ENCODE results near the gene GGA1.
"Not testable (repeated sequence)": the region's sequence is repeated elsewhere in the genome, so short reads cannot be mapped to it uniquely, and the experiment has no call there.

Gene GGA1

DNA sequence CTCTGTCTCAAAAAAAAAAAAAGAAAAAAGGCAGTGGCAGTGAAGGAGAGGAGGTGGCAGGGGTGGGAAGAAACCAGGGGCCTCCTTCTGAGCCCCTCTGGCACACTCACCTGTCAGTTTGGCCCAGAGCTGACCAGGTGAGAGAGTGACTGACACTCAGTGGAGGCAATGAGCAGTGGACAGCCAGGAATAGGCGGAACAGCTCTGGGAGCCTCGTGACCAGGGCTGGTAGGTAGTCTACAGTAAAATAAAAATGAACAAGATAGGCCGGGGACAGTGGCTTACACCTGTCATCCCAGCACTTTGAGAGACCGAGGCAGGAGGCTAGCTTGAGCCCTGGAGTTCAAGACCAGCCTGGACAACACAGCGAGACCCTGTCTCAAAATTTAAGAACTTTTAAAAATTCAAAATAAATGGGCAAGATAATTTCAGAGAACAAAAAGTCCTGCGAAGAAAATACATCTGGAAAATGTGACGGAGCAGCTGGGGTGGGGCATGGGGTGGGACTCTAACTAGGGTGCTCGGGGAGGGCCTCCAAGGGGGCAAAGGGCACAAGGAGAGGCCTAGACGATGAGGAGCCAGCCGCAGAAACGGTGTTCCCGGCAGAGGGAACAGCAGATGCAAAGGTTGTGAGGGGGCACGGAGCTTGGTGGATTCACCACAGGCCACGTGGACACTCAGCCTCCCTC lies 46.1 kb downstream of the GGA1 start:
- DNase-seq, result no peak

DNA sequence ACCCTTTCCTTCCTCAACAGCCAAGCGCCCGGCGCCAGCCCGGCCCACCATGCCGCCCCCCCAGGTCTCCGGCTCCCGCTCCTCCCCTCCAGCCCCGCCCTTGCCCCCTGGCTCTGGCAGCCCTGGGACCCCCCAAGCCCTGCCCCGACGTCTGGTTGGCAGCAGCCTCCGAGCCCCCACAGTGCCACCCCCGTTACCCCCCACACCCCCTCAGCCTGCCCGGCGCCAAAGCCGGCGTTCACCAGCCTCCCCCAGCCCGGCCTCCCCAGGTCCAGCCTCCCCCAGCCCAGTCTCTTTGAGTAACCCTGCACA lies 46.6 kb downstream of the GGA1 start:
- no peak for DNase-seq

DNA sequence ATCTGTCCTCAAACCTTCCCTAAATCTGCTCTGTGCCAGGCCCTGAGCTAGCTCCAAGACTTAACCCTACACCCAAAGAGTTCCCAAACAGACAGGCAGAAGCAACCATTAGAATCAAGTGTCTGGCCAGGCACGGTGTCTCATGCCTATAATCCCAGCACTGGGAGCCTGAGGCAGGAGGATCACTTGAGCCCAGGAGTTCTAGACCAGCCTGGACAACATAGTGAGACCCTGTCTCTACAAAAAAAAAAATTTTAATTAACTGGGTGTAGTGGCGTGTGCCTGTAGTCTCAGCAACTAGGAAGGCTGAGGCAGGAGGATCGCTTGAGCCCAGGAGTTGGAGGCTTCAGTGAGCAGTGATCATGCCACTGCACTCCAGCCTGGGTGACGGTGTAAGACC lies 47.9 kb downstream of the GGA1 start:
- not testable (repeated sequence) for DNase-seq

DNA sequence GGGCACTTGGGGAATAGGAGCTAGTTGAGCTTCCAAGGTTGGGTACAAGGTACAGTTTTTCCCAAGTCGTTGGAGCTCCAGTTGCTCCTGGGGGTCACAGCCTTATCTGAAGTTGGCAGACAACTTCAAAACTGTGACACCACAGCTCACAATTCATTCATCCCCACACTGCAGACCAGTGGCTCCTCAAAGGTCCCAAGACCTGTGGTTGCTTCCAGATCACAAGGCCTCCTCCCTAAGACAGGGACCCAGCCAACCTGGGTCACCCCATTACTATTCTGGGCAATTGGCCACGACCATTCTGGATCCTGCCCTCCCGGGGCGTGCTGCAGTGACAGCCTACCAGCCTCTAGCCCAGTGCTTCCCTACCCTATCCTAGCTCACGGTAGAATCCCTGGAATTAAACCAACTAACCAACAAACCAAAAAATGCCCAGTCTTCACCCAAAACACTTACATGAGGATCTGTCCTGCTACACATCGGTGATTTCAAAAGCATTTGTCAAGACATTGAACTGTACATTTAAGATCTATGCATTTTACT lies 49.0 kb downstream of the GGA1 start:
- DNase-seq, result no peak

DNA sequence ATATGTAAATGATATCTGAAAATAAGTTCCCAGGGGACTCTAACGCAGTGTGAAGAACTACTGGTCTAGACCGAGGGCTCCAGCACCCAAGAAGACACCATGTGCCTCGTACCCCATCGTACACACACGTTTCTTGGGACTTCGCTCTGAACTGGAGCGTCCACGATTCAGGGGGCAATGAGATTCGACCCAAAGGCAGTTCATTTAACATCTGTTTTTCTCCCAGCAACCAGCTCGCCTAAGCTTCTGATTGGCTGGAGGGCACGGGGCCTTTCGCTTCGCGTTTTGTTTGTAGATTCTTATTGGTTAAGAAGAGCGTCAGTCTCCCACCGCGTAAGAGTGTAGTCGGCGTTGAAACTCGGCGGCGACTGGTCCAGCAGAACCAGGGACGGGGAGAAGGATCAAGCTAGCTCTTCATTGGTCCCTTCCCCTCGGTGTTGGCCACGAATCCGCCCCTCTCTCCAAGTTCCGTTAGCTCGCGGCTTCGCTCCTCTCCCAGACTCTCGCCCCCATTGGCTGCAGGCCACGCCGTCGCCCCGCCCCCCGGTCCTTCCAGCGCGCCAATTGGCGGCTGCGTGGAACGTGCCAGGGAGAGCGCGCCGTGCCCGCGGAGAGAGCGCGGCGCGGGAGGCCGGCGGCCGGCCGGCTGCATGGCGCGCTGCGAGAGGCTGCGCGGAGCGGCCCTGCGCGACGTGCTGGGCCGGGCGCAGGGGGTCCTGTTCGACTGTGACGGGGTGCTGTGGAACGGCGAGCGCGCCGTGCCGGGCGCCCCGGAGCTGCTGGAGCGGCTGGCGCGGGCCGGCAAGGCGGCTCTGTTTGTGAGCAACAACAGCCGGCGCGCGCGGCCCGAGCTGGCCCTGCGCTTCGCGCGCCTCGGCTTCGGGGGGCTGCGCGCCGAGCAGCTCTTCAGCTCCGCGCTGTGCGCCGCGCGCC lies 49.8 kb downstream of the GGA1 start, which contains the start of gene PDXP:
PDXP (plus strand) TSS at position 591 of the 933 bp plus-strand sequence; CDS start at position 651, 60 bp downstream.
- DNase-seq, result peak; percentile 99 to 100 (median 99)

DNA sequence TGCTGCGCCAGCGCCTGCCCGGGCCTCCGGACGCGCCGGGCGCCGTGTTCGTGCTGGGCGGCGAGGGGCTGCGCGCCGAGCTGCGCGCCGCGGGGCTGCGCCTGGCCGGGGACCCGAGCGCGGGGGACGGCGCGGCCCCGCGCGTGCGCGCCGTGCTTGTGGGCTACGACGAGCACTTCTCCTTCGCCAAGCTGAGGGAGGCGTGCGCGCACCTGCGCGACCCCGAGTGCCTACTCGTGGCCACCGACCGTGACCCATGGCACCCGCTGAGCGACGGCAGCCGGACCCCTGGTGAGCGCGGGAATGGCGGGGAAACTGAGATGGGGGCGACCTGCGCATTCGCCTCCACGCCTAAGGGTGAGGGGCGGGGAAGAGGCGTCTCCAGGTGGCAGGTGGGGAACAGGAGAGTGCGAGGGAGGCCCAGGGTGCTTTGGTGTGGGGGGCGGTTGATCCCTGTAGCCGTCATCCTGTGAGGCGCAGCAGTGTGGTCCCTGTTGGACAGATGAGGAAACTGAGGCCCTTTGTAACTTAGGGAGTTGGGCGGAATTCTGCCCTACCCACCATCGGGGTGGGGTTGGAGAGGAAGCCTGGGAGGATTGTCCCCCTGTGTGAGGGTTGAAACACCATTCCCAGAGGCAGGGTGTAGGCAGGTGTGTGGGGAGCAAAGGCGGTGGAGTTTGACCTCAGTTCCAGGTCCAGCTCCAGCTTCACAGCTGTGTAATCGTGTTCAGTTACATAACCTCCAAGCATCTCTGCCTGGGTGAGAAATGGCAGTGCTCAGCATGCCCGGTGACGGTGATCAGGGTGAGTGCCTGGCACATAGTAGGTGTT lies 50.6 kb downstream of the GGA1 start:
- DNase-seq, result peak in 3 of 4 experiments; percentile 37 to 78 (median 58)

DNA sequence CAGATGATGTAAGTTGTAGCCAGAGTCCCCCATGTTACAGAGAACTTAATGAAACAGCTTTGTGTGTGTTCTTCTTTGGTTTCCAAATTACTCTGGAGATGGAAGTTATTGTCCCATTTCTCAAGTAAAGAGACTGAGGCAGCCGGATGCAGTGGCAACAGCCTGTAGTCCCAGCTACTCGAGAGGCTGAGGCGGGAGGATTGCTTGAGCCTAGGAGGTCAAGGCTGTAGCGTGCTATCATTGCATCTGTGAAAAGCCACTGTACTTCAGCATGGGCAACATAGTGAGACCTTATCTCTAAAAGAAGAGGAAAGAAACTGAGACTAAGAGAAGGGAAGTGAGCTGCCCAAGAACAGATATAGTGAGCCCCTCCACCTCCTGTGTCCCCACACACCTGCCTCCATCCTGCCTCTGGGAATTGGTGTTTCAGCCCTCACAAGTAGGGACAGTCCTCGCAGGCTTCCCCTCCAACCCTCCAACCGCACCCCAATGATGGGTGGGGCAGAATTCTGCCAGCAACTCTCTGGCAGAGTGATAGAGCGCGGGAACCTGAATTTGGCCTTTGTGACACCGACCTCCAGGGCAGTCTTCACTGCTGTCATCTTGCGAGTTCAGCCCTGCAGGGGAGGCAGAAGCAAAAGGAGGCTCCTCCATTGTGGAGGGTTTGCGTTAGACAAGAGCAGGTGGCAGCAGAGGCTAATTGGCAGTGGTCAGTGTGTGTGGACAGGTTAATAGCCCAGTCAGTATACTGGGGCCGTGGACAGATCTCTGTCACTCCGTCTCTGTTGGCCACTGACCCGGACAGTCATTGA lies 51.5 kb downstream of the GGA1 start:
- no peak for DNase-seq

DNA sequence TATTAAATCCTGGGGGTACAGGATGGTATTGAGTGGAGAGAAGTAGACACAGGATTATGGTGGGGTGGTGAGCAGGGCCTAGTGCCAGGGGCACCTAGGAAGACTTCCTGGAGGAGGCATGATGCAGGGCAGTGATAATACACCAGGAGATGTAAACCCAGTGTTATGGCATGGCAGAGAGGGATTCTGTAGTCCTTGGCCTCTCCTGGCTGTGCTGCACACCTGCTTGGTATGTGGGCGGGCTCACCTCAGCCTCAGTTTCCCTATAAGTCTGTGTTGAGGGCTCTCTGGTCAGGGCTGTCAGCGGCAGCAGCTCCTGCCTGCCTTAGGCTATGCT lies 52.0 kb downstream of the GGA1 start:
- DNase-seq, result no peak

DNA sequence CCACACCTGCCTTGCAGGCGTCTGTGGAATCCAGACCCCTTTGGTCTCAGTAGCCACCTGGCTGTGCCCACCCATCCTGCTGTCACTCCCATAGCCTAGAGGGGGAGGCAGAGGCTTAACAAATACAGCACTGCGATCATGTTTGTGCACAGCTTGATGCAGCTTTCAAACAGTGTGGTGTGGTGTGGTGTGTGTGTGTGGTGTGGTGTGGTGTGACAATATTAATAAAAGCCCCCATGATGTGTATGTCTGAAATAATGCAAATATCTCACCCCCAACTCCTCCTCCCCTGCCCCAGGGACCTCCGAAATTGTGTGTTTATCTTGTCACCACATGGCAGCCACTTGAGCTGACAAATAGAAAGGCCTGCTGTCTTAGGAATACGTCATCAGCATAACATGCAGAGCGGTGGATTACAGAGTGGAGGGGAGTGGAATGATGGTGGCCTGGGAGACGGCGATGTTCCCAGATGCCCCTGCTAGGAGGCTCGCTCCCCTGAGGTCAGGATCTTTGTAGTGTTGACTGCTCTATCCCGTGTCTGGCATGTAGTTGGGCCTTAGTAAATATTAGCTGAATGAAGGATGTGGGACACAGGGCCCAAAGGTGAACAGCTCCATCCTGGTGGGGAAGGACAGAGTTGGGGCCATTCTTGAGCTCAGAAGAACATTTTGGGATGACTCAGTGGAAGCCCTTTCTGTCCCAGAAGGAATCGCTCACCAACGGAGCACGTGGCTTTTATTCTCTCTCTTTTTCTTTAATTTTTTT lies 52.7 kb downstream of the GGA1 start:
- peak in 2 of 4 experiments; percentile 38 to 41 for DNase-seq

DNA sequence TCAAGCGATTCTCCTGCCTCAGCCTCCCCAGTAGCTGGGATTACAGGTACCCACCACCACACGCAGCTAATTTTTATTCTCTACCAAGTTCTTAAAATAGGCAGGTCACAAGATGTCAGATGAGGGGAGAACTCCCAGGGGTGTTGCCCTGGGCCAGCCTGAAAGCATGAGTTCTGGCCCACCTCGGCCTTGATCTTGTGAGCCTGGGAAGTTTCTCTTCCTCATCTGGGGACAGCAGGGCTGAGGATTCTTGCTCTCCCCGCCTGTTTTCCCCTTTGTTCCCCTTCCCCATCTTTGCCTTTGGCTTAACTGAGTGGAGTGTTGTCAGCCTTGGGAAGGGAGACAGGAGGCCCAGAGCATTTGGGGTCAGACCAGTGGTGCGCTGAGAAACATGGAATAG lies 53.4 kb downstream of the GGA1 start:
- DNase-seq, result peak; percentile 69 to 83 (median 80)

DNA sequence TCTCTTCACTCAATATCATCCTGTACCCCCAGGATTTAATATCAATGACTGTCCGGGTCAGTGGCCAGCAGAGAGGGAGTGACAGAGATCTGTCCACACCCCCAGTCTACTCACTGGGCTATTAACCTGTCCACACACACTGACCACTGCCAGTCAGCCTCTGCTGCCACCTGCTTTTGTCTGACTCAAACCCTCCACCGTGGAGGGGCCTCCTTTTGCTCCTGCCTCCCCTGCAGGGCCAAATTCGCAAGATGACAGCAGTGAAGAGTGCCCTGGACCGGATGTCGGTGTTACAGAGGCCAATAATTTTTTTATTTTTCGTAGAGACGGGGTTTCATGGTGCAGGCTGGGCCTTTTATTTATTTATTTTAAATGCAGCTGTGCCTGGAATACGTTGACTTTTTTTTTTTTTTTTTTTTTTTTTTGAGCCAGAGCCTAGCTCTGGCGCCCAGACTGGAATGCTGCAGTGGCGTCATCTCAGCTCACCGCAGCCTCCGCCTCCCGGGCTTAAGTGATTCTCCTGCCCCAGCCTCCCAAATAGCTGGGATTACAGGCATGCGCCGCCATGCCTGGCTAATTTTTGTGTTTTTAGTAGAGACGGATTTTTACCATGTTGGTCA lies 55.0 kb downstream of the GGA1 start:
- DNase-seq, result no peak

DNA sequence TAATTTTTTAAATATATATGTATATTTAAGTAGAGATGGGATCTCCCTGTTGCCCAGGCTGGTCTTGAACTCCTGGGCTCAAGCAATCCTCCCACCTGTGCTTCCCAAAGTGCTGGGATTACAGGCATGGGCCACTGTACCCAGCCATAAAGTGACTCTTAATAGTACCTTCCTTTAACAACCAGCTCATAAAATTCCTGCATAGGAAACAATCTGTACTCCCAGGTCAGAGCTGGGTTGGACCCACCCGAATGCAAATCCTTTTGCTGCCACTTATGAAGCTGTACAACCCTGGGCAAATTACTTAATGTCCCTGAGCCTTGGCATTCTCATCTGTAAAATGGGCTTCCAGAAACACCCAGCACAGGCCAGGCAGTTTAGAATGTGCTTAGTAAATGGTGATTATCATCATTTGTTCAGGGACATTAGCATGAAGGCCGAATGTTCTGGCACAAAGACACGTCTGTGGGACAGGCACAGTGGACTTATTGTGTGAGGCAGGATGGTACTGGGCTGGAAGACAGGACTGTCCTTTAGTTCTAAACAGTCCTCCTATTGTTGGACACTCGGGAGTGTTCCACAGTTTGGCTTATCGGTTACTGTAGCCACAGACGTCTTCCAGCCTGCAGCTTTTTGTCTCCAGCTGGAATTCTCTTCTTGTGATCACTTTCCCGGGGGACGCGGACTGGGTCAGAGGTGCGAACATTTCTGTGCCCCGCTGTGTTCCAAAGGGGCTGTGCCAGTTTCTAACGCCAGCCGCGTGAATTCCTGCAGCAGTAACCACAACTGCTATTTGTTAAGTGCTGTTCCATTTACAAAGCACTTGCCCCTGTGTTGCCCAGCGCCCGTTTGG lies 55.8 kb downstream of the GGA1 start:
- DNase-seq, result no peak

DNA sequence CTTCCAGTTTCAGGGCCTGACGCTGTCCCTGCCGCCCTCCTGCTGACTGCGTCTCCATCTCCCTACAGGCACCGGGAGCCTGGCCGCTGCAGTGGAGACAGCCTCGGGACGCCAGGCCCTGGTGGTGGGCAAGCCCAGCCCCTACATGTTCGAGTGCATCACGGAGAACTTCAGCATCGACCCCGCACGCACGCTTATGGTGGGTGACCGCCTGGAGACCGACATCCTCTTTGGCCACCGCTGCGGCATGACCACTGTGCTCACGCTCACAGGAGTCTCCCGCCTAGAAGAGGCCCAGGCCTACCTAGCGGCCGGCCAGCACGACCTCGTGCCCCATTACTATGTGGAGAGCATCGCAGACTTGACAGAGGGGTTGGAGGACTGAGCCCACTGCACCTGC lies 56.9 kb downstream of the GGA1 start:
- DNase-seq, result no peak

DNA sequence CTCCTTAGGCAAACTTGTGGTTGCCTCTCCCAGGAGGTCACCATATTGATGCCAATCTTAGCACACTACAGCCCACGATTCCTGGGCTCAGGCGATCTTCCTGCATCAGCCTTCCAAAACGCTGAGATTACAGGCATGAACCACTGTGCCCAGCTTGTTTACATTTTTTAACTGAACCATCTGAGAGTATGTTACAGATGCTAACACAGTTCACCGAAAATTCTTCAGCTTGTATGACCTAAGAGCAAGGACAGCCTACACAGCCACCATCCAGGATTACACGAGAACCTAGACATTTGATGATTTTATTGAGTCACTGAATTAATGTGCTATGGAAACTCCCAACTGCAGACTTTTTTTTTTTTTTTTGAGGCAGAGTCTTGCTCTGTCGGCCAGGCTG lies 61.0 kb downstream of the GGA1 start:
- no peak for DNase-seq

DNA sequence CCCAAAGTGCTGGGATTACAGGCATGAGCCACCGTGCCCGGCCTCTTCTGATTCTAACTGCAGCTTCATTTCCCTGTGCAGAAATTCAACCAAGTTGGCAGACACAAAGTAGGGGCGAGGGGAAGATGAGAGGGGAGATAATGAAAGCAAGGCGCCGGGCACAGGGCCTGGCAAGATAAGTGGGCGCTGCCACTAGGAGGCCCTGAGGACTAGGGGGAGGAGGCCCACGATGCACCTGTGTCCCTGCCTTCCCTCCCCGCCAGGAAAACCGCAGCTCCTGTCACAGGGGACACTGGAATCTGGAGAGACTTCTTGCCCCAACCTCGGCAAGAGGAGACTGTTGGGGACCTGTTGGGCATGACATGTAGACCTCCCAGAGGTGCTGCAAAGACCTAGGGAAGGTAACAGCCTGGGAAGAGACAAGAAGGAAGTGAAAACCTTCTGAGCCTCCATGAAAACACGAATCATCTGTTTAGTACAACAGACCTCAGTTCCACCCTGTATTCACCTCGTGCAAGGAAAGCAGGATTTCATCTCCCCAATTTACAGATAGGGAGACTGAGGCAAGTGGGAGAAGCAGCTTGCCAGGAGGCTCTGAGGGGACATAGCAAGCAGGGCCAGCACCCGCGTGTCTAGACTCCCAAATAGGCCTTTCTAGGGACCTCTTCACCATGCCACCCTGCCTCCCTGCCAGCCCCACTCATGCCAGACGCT lies 63.7 kb downstream of the GGA1 start:
- no peak for DNase-seq

DNA sequence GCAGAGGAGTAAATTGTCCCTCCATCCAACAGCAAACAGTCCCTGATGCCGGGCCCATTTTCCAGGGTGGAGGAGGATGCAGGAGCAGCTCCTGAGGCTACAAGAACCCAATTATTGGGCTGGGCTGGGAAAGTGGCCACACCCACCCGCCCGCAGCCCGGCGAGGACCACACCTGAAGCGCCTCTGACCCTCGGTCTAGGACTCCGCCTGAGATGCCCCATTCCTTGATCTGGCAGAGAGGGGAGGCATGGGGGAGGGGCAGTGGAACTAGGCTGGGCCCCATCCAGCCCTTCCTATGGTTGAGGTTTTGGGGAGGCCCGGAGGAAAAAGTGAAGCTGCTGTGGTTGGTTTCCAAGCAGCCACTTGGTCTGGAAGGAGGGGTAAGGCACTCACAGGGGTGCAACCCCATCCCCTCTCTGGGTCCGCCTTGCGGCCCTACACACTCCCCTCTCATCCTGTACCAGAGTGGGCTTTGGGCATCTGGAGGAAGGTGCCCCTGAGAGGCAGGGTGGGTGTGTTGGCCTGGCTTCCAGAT lies 64.4 kb downstream of the GGA1 start:
- no peak for DNase-seq

DNA sequence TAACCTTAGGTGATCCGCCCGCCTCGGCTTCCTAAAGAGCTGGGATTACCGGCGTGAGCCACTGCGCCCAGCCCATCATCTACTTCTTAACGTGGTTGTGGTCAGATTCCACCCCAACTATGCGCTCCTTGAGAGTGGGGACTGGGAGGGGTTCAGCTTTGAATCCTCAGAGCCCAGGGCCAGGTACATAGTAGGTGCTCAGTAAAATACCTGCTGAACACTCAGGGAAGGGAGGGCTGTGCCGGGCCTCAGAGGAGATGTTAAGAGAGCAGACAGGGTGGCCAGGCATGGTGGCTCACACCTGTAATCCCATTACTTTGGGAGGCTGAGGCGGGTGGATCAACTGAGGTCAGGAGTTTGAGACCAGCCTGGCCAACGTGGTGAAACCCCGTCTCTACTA lies 65.6 kb downstream of the GGA1 start:
- DNase-seq, result no peak
